Mesothelial cell of epicardium (in vitro differentiated cells): Measurements from ENCODE around the gene HTR2A. TPM values are rescaled to one million over a fixed set of nuclear protein-coding genes. Genes with fewer than 3 reads are reported as not detected.
"Not testable (repeated sequence)": the region's sequence is repeated elsewhere in the genome, so short reads cannot be mapped to it uniquely, and the experiment has no call there.

Experiments
- DNase-seq, 2 experiments: peaks; one replicate each; pipeline ENCODE4 v3.0.0; 2021; ENCODE audit warnings: low spot score in 2 of 2; ENCODE audit not compliant: unreplicated experiment in 2 of 2
- H3K27ac Mint-ChIP-seq: 2 replicates; pipeline ENCODE4 v1.8.0; 2021; ENCODE audit warnings: mixed read lengths
- H3K27me3 Mint-ChIP-seq: 2 replicates; pipeline ENCODE4 v1.8.0; 2021; ENCODE audit warnings: low read depth, mixed read lengths
- H3K36me3 Mint-ChIP-seq: 2 replicates; pipeline ENCODE4 v1.8.0; 2021; ENCODE audit warnings: mixed read lengths
- H3K4me1 Mint-ChIP-seq: 2 replicates; pipeline ENCODE4 v1.8.0; 2021; ENCODE audit warnings: mixed read lengths
- H3K4me3 Mint-ChIP-seq: 2 replicates; pipeline ENCODE4 v1.8.0; 2021; ENCODE audit warnings: mild to moderate bottlenecking, moderate library complexity, mixed read lengths
- H3K9me3 Mint-ChIP-seq: 2 replicates; pipeline ENCODE4 v1.8.0; 2021; ENCODE audit warnings: mixed read lengths
- CTCF ChIP-seq: fragments of 200-600 bp; sonication (generic); IDR thresholded peaks from one replicate; pipeline ENCODE4 v1.5.0; 2021; ENCODE audit warnings: antibody characterized with exemption; ENCODE audit not compliant: unreplicated experiment
- total RNA-seq: library from RNA; stranded (reverse); gene quantifications from 3 replicates; pipeline ENCODE4 v1.2.1, GENCODE V29; 2021

The HTR2A gene
- total RNA-seq, 1 donor from 2014 or later, result 0.83 TPM

DNA sequence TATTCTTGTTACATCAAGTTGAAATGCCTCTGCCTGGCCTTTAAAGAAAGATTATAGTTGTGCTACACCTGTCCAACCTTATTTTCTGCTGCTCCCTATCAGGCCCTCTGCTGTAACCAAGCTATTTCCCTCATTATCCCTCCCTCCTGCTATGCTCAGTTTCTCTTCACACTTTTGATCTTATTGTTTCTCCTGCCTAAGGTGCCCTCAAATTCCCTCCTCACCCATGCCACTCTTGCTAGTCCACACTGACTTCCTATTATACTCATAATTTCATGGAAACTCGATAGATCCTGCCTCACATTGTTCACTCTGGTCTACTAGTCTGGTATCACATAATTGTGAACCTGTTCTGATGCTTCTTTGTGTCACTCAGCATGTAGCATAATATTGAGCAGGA lies 80.5 kb downstream of the HTR2A start:
- Mint-ChIP-seq H3K9me3 (peaks cover 21% of the 10 kb centered on the region), H3K36me3 (peaks cover 5% of the 10 kb centered on the region), H3K4me1 (no peaks in the 10 kb centered on the region), H3K27me3 (peaks cover 1% of the 10 kb centered on the region), H3K27ac (no peak overlapping the region), H3K4me3 (no peak overlapping the region)
- DNase-seq, result no peak
- no peak for TF ChIP-seq CTCF

DNA sequence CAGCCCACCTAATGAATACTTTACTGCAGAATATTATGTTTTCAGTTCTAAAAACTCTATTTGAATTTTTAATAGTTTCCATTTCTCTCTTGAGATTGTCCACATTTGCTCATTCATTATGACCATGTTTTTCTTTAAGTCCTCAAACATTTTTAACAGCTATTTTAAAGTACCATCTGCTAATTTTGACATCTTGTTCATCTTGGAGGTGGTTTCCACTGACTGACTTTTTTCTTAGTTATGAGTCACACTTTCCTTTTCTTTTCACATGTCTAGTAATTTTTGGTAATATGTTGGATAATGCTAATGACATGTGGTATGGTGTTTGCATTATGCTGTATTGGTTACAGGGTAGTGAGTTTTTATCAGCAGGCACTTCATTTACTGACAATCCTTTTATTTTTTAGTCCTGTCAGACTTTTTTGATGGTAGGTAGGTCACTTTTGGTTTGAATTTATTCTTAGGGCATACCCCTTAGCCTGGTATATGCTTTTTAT lies 84.5 kb downstream of the HTR2A start:
- H3K4me1 Mint-ChIP-seq, result no peaks in the 10 kb centered on the region
- H3K27ac Mint-ChIP-seq, result no peak overlapping the region
- TF ChIP-seq CTCF, result no peak
- no peak for DNase-seq
- no peaks in the 10 kb centered on the region for H3K27me3 Mint-ChIP-seq
- peaks cover 5% of the 10 kb centered on the region for H3K36me3 Mint-ChIP-seq
- H3K4me3 Mint-ChIP-seq, result no peak overlapping the region
- peaks cover 29% of the 10 kb centered on the region for H3K9me3 Mint-ChIP-seq

- H3K4me1 Mint-ChIP-seq, result no peaks in the 10 kb centered on the region
- H3K27me3 Mint-ChIP-seq, result no peaks in the 10 kb centered on the region
- H3K9me3 Mint-ChIP-seq, result peaks cover 29% of the 10 kb centered on the region
- peaks cover 5% of the 10 kb centered on the region for H3K36me3 Mint-ChIP-seq
- DNase-seq, result no peak
- no peak overlapping the region for H3K27ac Mint-ChIP-seq
- no peak for TF ChIP-seq CTCF
- H3K4me3 Mint-ChIP-seq, result no peak overlapping the region
These were observed 86.4 kb downstream of the HTR2A start for GRCh38 chr13:46810440-46810839.

- H3K4me3 Mint-ChIP-seq, H3K27me3 Mint-ChIP-seq: not testable (repeated sequence)
These were observed 91.9 kb downstream of the HTR2A start for GRCh38 chr13:46804921-46805320.

DNA sequence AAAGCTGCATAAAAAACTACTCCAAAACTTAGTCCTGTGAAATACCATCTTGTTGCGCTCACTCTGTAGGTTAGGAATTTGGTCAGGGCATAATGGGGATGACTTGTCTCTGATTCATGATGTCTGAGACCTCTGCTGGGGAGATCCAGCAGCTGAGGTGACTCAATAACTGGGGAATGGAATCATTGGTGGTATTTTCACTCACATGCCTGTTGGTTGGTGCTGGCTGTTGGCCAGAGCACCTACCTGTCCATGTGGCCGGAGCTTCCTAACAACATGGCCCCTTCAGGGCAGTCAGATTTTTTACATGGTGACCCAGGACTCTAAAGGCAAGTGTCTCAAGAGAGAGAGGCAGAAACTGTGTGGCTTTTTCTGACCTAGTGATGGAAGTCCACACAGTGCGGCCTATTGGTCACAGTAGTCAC lies 92.5 kb downstream of the HTR2A start:
- H3K9me3 Mint-ChIP-seq, result no peaks in the 10 kb centered on the region
- H3K27ac Mint-ChIP-seq, result no peak overlapping the region
- H3K4me1 Mint-ChIP-seq, result no peaks in the 10 kb centered on the region
- no peaks in the 10 kb centered on the region for H3K36me3 Mint-ChIP-seq
- no peak overlapping the region for H3K4me3 Mint-ChIP-seq
- no peak for TF ChIP-seq CTCF
- DNase-seq, result no peak
- H3K27me3 Mint-ChIP-seq, result no peaks in the 10 kb centered on the region

More at GRCh38 chr13:46804921-46805320, 91.9 kb downstream of the HTR2A start:
- DNase-seq, H3K27ac Mint-ChIP-seq, H3K9me3 Mint-ChIP-seq, H3K36me3 Mint-ChIP-seq, H3K4me1 Mint-ChIP-seq: not testable (repeated sequence)

DNA sequence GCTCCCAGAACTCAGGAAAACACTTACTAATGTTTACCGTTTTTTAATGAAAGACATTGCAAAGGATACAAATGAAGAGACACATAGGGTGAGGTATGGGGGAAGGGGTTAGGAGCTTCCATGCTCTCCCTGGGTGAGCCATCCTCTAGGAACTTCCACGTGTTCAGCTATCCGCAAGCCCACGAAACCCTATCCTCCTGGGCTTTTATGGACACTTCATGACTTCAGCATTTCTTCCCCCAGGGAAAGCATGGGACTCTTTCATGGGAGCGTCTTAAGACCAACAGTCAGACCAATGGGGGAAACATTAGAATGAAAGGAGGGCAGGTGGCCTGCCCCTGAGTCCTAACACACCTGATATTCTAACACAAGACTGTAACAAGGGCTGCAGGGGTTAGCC lies 93.3 kb downstream of the HTR2A start:
- no peak for TF ChIP-seq CTCF
- Mint-ChIP-seq H3K27ac (no peak overlapping the region), H3K9me3 (no peaks in the 10 kb centered on the region), H3K27me3 (no peaks in the 10 kb centered on the region), H3K4me3 (no peak overlapping the region), H3K4me1 (no peaks in the 10 kb centered on the region), H3K36me3 (no peaks in the 10 kb centered on the region)
- no peak for DNase-seq
